Measurements from ENCODE around the gene CHIT1.

CHIT1 gene

DNA sequence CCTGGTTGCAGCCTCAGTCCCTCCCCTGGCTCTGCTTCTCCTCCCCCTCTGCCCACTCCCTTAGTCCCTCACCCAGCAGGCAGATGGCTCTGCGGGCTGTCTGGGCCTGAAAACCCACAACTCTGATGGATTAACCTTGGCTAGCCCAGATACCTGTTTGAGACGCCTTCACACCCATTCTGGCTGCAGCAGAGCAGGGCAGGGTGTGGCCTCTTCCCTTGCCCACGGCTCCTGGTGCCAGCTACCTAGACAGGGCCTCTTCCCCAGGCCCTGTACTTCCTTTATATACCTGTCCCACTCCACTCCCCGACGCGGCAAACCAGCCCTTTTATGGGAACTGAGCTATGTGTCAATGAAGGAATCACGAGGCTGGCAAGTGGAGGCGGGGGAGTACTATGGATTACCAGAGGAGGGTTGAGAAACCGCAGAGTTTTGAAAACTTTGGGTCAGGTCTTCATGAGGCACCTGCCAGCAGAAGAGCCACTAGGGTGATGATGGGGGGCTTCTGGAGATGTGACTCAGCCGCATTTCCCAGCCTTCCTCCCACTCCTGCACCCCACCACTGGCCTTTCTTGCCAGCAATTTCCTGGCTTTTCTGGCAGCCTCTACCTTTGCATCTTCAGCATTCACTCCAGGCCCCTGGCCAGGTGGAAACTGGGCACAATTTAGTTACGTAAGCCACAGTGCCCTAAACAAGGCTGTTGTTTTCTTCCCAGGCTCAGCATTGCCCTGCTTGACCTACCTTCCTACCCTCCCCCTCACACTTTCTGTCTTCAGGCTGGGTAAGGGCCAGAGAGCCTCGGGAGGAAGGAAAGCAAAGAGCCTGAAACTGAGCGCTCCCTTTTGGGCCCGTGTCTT, 42.8 kb downstream of the CHIT1 start, which contains the start of gene CHI3L1:
Gene CHI3L1 (minus strand): TSS at position 259 of the 858 bp plus-strand sequence. CDS start 81 bp downstream, at position 178.
- no peak for DNase-seq

- no peak for DNase-seq
Measured at GRCh38 chr1:203186091-203186445, 43.4 kb downstream of the CHIT1 start.

GRCh38 chr1:203185585-203185984, 43.9 kb downstream of the CHIT1 start:
- DNase-seq, result no peak

DNA sequence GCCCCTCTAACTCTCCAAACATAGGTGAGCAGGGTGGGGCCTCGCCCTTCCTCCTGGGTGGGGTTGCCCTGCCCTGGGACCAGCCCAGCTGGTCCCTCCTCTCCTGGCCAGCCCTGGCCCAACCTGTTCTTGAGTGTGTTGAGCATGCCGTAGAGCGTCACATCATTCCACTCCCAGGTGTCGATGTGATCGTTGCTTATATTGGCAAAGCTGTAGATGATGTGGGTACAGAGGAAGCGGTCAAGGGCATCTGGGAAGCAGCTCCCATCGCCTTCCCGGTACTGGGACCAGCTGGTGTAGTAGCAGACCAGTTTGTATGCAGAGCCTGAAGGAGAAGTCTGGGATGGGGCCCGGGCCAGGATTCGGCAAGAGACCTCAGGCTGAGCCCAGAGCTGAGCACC, 44.4 kb downstream of the CHIT1 start:
- no peak for DNase-seq

GRCh38 chr1:203184467-203184866, 45.0 kb downstream of the CHIT1 start:
- no peak for DNase-seq

- no peak for DNase-seq
Measured at GRCh38 chr1:203183828-203184227, 45.6 kb downstream of the CHIT1 start.

- DNase-seq, result no peak
Measured at GRCh38 chr1:203182387-203182953, 47.0 kb downstream of the CHIT1 start.

DNA sequence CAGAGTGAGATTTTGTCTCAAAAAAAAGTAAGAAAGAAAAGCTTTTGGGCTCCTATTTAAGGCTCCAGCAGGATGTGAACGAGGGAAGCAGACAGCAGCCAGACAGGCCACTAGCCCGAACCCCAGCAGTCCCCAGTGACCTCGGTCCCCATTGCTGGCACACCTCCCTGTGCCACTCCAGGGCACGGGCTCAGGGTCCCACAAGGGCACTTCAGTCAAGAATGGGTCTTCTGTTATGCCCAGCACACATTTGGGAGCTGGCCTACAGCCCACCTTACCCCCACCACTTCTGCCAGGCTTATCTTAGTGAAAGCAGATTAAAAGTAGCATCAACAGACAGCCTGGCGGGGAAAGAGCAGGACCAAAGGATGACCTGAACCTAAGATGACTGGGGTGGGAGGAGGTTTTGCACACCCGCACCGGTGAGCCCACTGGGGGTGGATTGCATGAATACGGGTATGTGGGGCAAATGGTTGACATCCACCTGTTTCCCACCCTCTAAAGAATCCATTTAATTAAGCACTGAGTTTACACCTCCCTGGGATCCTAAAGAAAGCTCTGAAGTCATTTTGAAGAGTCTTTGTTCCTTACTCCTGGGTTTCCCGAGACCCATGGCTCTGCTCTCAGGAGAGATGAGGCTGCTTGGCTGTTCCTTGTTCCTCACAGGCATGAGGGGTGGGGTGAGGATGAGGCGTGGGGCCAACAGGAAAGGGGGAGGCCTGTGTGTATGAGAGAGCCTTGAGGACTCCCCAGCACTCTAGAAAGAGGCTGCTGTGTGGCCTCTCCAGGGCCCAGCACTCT, 47.7 kb downstream of the CHIT1 start:
- no peak for DNase-seq

DNA sequence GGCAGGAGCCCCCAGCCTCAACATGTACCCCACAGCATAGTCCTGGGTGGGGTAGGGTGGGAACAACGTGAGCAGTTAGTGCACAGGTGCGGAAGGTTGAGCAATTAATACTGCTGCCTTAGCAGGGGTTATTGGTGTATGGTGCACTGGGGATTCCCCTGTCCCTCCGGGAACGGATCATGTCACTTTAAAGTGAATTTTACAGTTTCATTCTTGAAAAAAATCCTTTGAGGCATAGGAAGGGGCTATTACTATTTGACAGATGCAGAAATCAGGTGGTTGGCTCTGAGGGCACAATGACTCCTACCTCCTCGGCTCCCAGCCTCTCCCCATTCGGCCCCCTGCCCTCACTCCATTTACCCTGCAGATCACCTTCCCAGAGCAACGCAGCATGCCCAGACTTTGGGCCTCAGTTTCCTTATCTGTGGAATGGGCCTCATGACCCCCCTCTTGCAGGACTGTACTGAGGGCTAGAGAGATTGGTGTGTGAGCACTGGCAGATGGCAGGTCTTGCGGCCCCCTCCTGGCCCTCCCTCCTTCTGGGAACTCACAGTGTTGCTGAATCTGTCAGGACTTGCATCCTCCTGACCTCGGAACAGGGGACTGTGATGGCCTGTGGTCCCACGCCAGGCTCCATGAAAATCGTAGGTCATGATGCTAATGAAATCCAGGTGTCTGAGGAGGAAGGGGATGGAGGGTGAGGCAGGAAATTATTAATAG, 48.7 kb downstream of the CHIT1 start:
- DNase-seq, result no peak

DNA sequence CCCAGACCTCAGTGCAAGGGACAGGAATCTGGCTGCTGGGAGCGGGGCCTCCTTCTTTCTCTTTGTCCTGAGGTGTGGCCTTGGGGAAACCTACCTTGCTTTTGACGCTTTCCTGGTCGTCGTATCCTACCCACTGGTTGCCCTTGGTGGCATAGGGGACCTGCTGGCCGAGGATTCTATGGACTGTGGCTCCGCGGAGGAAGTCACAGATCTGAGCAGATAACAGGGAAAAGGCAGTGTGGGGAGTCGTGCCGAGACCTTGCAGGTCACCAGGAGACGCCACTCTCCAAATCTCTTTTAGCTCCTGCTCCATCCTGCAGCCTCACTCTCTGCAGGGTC, 49.8 kb downstream of the CHIT1 start:
- no peak for DNase-seq

GRCh38 chr1:203178821-203179666, 50.4 kb downstream of the CHIT1 start:
- no peak for DNase-seq

- no peak for DNase-seq
Measured at GRCh38 chr1:203178083-203178482, 51.4 kb downstream of the CHIT1 start.

DNA sequence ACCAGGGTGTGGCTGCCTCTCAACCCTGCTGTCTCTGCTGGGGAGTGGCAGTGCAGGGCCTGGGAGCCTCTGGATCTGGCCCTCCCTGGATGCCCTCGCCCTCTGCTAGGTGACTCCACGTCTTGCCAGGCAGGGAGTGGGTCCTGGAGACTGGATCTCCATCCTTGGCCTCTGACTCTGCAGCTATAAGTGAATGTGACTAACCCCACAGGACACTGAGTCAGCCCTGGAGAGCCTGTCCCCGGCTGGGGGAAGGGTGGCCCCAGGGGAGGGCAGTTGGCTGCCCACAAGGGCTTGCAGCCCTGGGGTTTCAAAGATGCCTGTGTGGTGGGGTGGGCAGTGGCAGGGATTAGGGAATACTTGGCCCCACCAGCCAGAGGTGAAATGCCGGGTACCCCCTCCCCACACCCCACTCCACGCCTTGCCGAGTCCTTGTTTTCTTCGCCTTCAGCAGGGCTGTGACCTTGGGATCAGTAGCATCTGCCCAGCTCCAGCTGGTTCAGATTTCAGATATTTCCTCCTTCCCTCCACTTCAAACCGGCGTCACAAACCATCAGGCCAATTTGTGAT, 51.9 kb downstream of the CHIT1 start:
- no peak for DNase-seq

GRCh38 chr1:203177036-203177405, 52.5 kb downstream of the CHIT1 start:
- no peak for DNase-seq

DNA sequence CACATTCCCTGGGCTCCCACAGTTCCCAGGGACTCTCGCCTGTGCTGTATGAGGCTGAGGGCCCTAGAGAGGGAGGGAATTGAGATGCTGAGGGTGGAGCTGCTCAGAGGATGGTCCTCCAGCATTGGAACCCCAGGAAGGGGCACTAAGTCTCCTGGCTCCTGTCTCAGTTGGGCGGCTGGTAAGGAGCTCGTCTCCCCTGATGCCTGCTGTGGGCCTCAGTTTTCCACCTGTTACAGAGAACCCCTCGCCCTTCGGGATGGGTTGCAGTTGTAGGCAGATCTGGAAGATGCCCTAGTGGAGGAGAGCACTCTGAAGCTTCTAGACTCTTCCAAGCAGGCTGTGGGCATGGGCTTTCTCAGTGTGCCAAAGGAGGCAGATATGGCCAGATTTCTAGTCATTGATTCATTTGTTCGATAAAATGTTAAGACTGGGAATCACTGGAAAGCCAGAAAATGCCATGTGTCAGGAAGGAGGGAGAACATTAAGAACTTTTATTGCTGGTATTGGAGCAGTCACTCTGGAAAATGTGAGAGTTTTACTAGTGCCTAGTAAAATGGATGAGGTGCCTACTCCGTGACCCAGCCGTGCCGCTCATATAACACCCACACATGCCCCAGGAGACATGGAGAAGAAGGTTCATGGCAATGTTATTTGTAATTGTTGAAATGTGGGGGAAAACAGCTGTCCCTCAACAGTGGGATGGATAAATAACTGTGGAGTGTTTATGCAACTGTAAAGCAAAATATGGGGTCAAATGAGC, 53.0 kb downstream of the CHIT1 start:
- no peak for DNase-seq

- DNase-seq, result no peak
Measured at GRCh38 chr1:203175827-203176241, 53.6 kb downstream of the CHIT1 start.

- no peak for DNase-seq
Measured at GRCh38 chr1:203175237-203175826, 54.1 kb downstream of the CHIT1 start, which contains the start of gene MYBPH. Gene MYBPH (minus strand): TSS chr1:203175826. CDS start chr1:203175755, 71 bp downstream.

GRCh38 chr1:203174324-203174985, 55.0 kb downstream of the CHIT1 start:
- no peak for DNase-seq

- DNase-seq, result peak; percentile 14
Measured at GRCh38 chr1:203173566-203173965, 55.9 kb downstream of the CHIT1 start.

DNA sequence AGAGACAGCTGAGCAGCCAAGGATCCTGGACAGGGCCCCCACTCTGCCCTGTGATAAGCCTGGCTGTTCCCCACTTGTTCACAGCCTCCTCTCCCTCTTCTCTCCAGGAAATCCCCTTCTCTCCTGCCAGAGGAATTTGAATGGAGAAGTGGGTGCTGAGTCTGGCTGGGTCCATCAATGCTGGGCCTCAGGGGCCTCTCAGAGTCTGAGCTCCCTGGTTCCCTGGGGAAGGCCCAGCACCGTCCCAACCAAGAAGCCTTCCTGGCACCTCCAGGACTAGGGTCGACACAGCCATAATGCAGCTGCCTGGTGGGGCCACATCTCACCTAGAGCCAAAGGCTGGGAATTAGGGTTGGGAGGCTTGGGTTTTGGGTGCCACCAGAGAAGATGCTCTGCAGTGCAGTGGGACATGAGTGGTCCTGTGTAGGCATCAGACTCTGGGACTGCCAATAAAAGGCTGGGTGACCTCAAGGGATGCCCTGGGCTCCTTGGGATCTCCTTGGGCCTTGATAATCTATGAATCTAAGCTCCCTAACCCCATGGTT, 56.4 kb downstream of the CHIT1 start:
- DNase-seq, result no peak

Data from NCI-H1694 treated with DMSO at 0.1 percent for 48 hours (cell line).